ENCODE data around the gene PKN3.

PKN3 gene

GRCh38 chr9:128721487-128722010 lies 19.2 kb downstream of the PKN3 start:
- H3K27me3 ChIP-seq (ENCODE audit: control insufficient read depth in 1 of 2, insufficient read depth in 2 of 2, low read length in 2 of 2): no peaks in the 10 kb centered on the region
- no peak overlapping the region for H3K27ac ChIP-seq (ENCODE audit: low read depth, low read length)
- H3K4me3 ChIP-seq (ENCODE audit: low read depth in 1 of 2, low read length in 2 of 2): no peak overlapping the region
- no peaks in the 10 kb centered on the region for H3K9me3 ChIP-seq (ENCODE audit: low read length)
- H3K4me1 ChIP-seq (ENCODE audit: insufficient read depth, low read length): peaks cover 10% of the 10 kb centered on the region
- no peak overlapping the region for H3K9ac ChIP-seq (ENCODE audit: low read length)
- H3K36me3 ChIP-seq (ENCODE audit: insufficient read depth, low read length): no peaks in the 10 kb centered on the region

GRCh38 chr9:128722380-128723351 lies 20.4 kb downstream of the PKN3 start:
- Histone ChIP-seq H3K4me3 (ENCODE audit: low read depth in 1 of 2, low read length in 2 of 2) (no peak overlapping the region), H3K36me3 (ENCODE audit: insufficient read depth, low read length) (no peaks in the 10 kb centered on the region), H3K9ac (ENCODE audit: low read length) (no peak overlapping the region), H3K27me3 (ENCODE audit: control insufficient read depth in 1 of 2, insufficient read depth in 2 of 2, low read length in 2 of 2) (no peaks in the 10 kb centered on the region), H3K4me1 (ENCODE audit: insufficient read depth, low read length) (peaks cover 10% of the 10 kb centered on the region), H3K9me3 (ENCODE audit: low read length) (no peaks in the 10 kb centered on the region), H3K27ac (ENCODE audit: low read depth, low read length) (no peak overlapping the region)

DNA sequence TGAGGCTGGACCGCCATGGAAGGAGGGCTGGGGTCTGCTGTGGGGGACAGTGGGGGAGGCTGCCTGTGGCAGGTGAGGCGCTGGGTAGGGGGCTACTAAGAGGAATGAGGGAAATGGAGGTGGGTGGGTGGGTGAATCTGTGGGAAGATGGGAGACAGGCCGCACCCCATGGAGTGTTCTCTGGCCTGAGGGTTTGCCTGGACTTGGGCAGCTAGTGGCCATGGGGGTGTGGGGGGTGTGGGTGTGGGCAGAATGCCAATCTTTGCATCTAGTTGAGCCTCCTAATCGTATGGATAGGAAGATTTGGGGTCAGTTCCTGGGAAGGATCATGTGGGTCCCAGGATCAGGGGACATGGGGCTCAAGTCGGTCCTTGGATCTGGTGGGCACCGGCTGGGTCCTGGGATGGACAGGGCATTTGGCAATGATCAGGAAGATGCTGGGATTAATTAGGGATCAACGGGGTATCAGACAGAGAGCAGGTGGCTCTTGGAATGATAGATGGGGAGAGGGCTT lies 21.1 kb downstream of the PKN3 start:
- H3K27me3 ChIP-seq (ENCODE audit: control insufficient read depth in 1 of 2, insufficient read depth in 2 of 2, low read length in 2 of 2): no peaks in the 10 kb centered on the region
- peak overlapping the region; percentile 68 to 72 for H3K4me3 ChIP-seq (ENCODE audit: low read depth in 1 of 2, low read length in 2 of 2)
- peak overlapping the region; percentile 27 for H3K27ac ChIP-seq (ENCODE audit: low read depth, low read length)
- peaks cover 10% of the 10 kb centered on the region for H3K4me1 ChIP-seq (ENCODE audit: insufficient read depth, low read length)
- no peaks in the 10 kb centered on the region for H3K9me3 ChIP-seq (ENCODE audit: low read length)
- no peaks in the 10 kb centered on the region for H3K36me3 ChIP-seq (ENCODE audit: insufficient read depth, low read length)
- H3K9ac ChIP-seq (ENCODE audit: low read length): peak overlapping the region; percentile 41

DNA sequence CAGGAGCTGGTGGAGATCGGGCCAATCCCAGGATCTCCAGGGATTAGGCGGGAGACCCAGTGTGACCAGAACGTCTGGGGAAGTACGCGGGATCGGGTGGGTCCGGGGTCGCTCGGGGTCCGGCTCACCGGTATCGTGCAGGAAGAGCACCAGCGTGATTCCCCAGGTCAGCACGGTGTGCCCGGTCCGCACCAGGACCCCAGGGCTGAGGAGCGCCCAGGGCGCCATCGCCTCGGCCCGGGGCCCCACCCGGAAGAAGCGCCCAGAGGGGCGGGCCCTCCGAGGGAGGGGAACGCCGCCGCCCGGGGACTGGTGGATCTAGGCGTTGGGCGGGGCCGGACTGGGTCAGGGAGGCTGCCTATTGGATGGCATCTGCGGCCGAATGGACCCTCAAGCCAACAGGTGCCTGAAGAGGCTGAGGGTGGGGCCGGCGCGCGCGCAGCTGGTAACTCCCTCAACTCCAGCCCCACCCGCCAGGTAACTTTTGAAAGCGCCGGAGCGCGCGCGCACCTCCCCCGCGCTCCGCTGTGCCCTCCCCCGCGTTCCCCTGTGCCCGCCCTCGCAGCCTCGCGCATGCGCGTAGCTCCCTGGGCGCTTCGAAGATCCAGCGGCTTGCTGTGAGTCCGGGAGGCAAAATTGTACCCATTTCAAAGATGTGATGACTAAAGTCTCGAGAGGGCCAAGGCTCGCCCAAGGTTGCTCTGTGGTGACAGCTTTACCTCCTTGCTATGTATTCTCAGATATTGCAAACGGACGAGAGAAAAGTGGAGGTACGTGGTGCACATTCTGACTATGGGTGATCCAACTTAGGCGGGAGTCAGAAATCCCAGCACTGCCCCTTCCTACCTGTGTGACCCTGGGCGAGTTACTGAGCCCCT lies 21.8 kb downstream of the PKN3 start, which contains the start of gene ZDHHC12:
Gene ZDHHC12, minus strand, starts transcription at position 262 of the 878 bp plus-strand sequence. Its CDS starts 34 bp downstream, at position 228.
- Histone ChIP-seq H3K27ac (ENCODE audit: low read depth, low read length) (peak within 1 kb of the TSS; percentile 27), H3K9ac (ENCODE audit: low read length) (peak within 1 kb of the TSS; percentile 41), H3K9me3 (ENCODE audit: low read length) (no peaks in the 10 kb centered on the region), H3K4me3 (ENCODE audit: low read depth in 1 of 2, low read length in 2 of 2) (peak within 1 kb of the TSS; percentile 68 to 72), H3K4me1 (ENCODE audit: insufficient read depth, low read length) (peaks cover 10% of the 10 kb centered on the region), H3K27me3 (ENCODE audit: control insufficient read depth in 1 of 2, insufficient read depth in 2 of 2, low read length in 2 of 2) (no peaks in the 10 kb centered on the region), H3K36me3 (ENCODE audit: insufficient read depth, low read length) (no peaks in the 10 kb centered on the region)

GRCh38 chr9:128724744-128725211 lies 22.5 kb downstream of the PKN3 start:
- Histone ChIP-seq H3K27me3 (ENCODE audit: control insufficient read depth in 1 of 2, insufficient read depth in 2 of 2, low read length in 2 of 2) (no peaks in the 10 kb centered on the region), H3K27ac (ENCODE audit: low read depth, low read length) (no peak overlapping the region), H3K36me3 (ENCODE audit: insufficient read depth, low read length) (no peaks in the 10 kb centered on the region), H3K4me1 (ENCODE audit: insufficient read depth, low read length) (peaks cover 10% of the 10 kb centered on the region), H3K9me3 (ENCODE audit: low read length) (no peaks in the 10 kb centered on the region), H3K9ac (ENCODE audit: low read length) (no peak overlapping the region), H3K4me3 (ENCODE audit: low read depth in 1 of 2, low read length in 2 of 2) (peak overlapping the region; percentile 68 to 72)

- Histone ChIP-seq H3K27ac (ENCODE audit: low read depth, low read length) (no peak overlapping the region), H3K4me1 (ENCODE audit: insufficient read depth, low read length) (peaks cover 10% of the 10 kb centered on the region), H3K36me3 (ENCODE audit: insufficient read depth, low read length) (peaks cover 18% of the 10 kb centered on the region), H3K9ac (ENCODE audit: low read length) (no peak overlapping the region), H3K27me3 (ENCODE audit: control insufficient read depth in 1 of 2, insufficient read depth in 2 of 2, low read length in 2 of 2) (no peaks in the 10 kb centered on the region), H3K9me3 (ENCODE audit: low read length) (no peaks in the 10 kb centered on the region), H3K4me3 (ENCODE audit: low read depth in 1 of 2, low read length in 2 of 2) (no peak overlapping the region)
Observed at GRCh38 chr9:128727640-128728248, 25.4 kb downstream of the PKN3 start.

DNA sequence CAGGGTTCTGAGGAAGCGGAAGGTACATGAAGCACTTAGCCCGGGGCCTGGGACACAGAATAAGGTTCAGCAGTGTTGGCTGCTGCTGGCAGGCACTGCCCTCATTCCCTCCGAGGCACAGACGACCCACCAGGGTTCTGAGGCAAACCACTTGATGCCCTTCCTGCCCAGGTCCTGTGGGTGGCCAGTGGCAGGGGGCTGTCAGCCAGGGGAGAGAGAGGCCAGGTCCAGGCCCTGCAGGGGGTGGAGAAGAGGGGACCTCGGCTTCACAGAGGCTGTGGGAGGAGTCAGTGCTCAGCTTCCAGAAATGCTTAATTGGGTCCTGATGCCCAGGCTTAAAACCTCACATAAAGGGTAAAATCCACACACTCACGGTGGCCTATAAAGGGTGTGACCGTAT lies 26.0 kb downstream of the PKN3 start:
- Histone ChIP-seq H3K27ac (ENCODE audit: low read depth, low read length) (no peak overlapping the region), H3K27me3 (ENCODE audit: control insufficient read depth in 1 of 2, insufficient read depth in 2 of 2, low read length in 2 of 2) (no peaks in the 10 kb centered on the region), H3K9me3 (ENCODE audit: low read length) (no peaks in the 10 kb centered on the region), H3K9ac (ENCODE audit: low read length) (no peak overlapping the region), H3K4me3 (ENCODE audit: low read depth in 1 of 2, low read length in 2 of 2) (no peak overlapping the region), H3K36me3 (ENCODE audit: insufficient read depth, low read length) (peaks cover 22% of the 10 kb centered on the region), H3K4me1 (ENCODE audit: insufficient read depth, low read length) (peaks cover 10% of the 10 kb centered on the region)

DNA sequence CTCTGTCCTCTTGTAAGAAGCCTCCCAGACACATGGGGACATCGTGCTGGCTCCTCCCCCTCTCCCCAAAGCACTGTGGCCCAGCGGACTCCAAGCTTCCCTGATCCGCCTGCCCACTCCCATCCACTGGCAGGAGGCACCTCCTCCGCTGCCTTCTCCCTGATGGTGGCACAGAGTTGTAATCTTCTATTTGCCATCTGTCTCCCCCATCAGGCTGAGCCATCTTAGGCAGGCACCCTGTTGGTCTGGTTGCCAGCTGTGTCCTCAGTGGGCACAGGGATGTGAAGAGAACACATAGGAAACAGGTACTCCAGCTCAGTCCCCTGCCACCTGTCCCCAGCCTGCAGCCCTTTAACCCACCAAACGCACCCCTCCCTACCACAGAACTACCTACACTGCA lies 27.0 kb downstream of the PKN3 start:
- H3K27ac ChIP-seq (ENCODE audit: low read depth, low read length): no peak overlapping the region
- H3K9ac ChIP-seq (ENCODE audit: low read length): no peak overlapping the region
- H3K4me1 ChIP-seq (ENCODE audit: insufficient read depth, low read length): peaks cover 6% of the 10 kb centered on the region
- no peak overlapping the region for H3K4me3 ChIP-seq (ENCODE audit: low read depth in 1 of 2, low read length in 2 of 2)
- no peaks in the 10 kb centered on the region for H3K27me3 ChIP-seq (ENCODE audit: control insufficient read depth in 1 of 2, insufficient read depth in 2 of 2, low read length in 2 of 2)
- H3K9me3 ChIP-seq (ENCODE audit: low read length): no peaks in the 10 kb centered on the region
- peaks cover 24% of the 10 kb centered on the region for H3K36me3 ChIP-seq (ENCODE audit: insufficient read depth, low read length)

GRCh38 chr9:128729766-128730517 lies 27.6 kb downstream of the PKN3 start:
- Histone ChIP-seq H3K27ac (ENCODE audit: low read depth, low read length) (no peak overlapping the region), H3K27me3 (ENCODE audit: control insufficient read depth in 1 of 2, insufficient read depth in 2 of 2, low read length in 2 of 2) (no peaks in the 10 kb centered on the region), H3K4me3 (ENCODE audit: low read depth in 1 of 2, low read length in 2 of 2) (no peak overlapping the region), H3K4me1 (ENCODE audit: insufficient read depth, low read length) (no peaks in the 10 kb centered on the region), H3K36me3 (ENCODE audit: insufficient read depth, low read length) (peaks cover 30% of the 10 kb centered on the region), H3K9ac (ENCODE audit: low read length) (no peak overlapping the region), H3K9me3 (ENCODE audit: low read length) (no peaks in the 10 kb centered on the region)

DNA sequence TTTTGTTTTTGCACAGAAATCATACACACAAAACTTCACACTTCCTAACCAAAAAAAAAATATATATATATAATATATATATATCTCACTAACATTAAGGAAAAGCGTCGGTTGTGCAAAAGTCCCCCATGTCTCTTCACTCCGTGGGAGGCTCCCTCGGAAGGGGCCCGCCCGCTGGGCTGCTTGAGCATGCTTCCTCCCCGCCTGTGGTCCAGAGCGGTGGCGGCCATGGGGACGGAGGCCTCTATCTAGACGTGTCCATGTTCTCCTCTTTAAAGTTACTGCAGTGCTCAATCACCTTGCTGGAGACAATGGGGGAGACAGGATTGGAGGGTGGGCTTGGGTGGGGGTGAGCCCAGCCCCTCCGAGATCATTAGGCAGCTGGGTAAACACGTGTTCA lies 28.8 kb downstream of the PKN3 start:
- no peak overlapping the region for H3K27ac ChIP-seq (ENCODE audit: low read depth, low read length)
- no peak overlapping the region for H3K9ac ChIP-seq (ENCODE audit: low read length)
- H3K36me3 ChIP-seq (ENCODE audit: insufficient read depth, low read length): peaks cover 34% of the 10 kb centered on the region
- H3K9me3 ChIP-seq (ENCODE audit: low read length): no peaks in the 10 kb centered on the region
- H3K4me1 ChIP-seq (ENCODE audit: insufficient read depth, low read length): no peaks in the 10 kb centered on the region
- no peak overlapping the region for H3K4me3 ChIP-seq (ENCODE audit: low read depth in 1 of 2, low read length in 2 of 2)
- no peaks in the 10 kb centered on the region for H3K27me3 ChIP-seq (ENCODE audit: control insufficient read depth in 1 of 2, insufficient read depth in 2 of 2, low read length in 2 of 2)

Measured in muscle layer of colon (tissue), 2 donors.